HG03460 (cell line): ENCODE data around the gene SELENOM.

Experiments
- ATAC-seq: cut with Tn5 transposase; IDR thresholded peaks from one replicate; pipeline ENCODE4 v1.9.1; 2021; ENCODE audit not compliant: unreplicated experiment

SELENOM gene

GRCh38 chr22:31093086-31093850 is 14.1 kb downstream of the SELENOM start:
- no peak for ATAC-seq

- ATAC-seq: no peak
Measured at GRCh38 chr22:31092161-31092560, 15.2 kb downstream of the SELENOM start.

GRCh38 chr22:31091106-31091975 is 16.0 kb downstream of the SELENOM start:
- ATAC-seq: no peak

GRCh38 chr22:31090217-31091085 is 16.9 kb downstream of the SELENOM start:
- ATAC-seq: no peak

- no peak for ATAC-seq
Measured at GRCh38 chr22:31089160-31090100, 17.9 kb downstream of the SELENOM start.

GRCh38 chr22:31088233-31088986 is 19.0 kb downstream of the SELENOM start:
- ATAC-seq: no peak

- ATAC-seq: no peak
Measured at GRCh38 chr22:31087744-31088215, 19.6 kb downstream of the SELENOM start.

- ATAC-seq: no peak
Measured at GRCh38 chr22:31086703-31087330, 20.6 kb downstream of the SELENOM start.

- ATAC-seq: no peak
Measured at GRCh38 chr22:31085928-31086327, 21.4 kb downstream of the SELENOM start.

GRCh38 chr22:31085493-31085824 is 21.9 kb downstream of the SELENOM start:
- ATAC-seq: no peak

GRCh38 chr22:31084811-31085492 is 22.4 kb downstream of the SELENOM start:
- peak; percentile 46 for ATAC-seq

GRCh38 chr22:31083923-31084810 is 23.2 kb downstream of the SELENOM start:
- no peak for ATAC-seq

GRCh38 chr22:31083377-31083768 is 24.0 kb downstream of the SELENOM start:
- ATAC-seq: no peak

GRCh38 chr22:31082606-31083376 is 24.6 kb downstream of the SELENOM start:
- ATAC-seq: no peak

GRCh38 chr22:31081963-31082605 is 25.3 kb downstream of the SELENOM start:
- no peak for ATAC-seq
